Measurements from ENCODE around the gene ZBTB40.

ZBTB40 gene

DNA sequence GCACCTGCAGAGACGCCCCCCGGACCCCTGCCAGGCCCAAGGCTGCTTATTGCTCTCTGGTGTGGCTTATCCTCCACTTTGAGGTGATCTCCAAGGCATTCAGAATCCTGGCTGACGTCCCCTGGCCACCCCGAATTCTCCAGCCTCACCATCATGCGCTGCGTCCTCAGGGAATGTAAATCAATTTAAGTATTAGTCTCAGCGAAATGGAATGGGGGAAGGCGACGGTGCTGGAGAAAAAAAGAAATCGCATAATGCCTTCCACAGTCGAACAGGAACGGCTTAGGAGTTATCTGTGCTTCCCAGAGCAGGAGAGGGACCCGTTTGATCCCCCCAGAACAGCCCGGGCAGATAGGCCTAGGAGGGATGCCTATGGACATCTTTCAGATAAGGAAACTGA lies 114.5 kb downstream of the ZBTB40 start:
- Histone ChIP-seq H4K20me1 (ENCODE audit: insufficient read depth, low read length) (no peaks in the 10 kb centered on the region; the same call in 1 of the 2 replicates), H3K4me1 (ENCODE audit: insufficient read depth, low read length) (no peaks in the 10 kb centered on the region), H3K27ac (ENCODE audit: low read length) (no peak overlapping the region), H3K27me3 (ENCODE audit: insufficient read depth, low read length, poor library complexity) (peaks cover 5% of the 10 kb centered on the region), H3K4me3 (ENCODE audit: low read depth in 1 of 2, low read length in 2 of 2) (no peak overlapping the region), H3K36me3 (ENCODE audit: insufficient read depth, low read length) (no peaks in the 10 kb centered on the region), H3K9ac (ENCODE audit: low read depth, low read length) (no peak overlapping the region), H3K9me3 (ENCODE audit: insufficient read depth, low read length, severe bottlenecking) (no peaks in the 10 kb centered on the region), H2AFZ (ENCODE audit: low read depth, low read length) (no peak overlapping the region), H3K79me2 (ENCODE audit: insufficient read depth, low read length) (no peaks in the 10 kb centered on the region), H3K4me2 (ENCODE audit: insufficient read depth, low read length) (no peak overlapping the region)
- DNase-seq (no peak), ATAC-seq (ENCODE audit: insufficient read depth, low read depth) (no peak)
- TF ChIP-seq EZH2 (IDR thresholded peaks at IDR 0.05; ENCODE audit: borderline replicate concordance, low read depth, low read length, severe bottlenecking) = no peak
- TF ChIP-seq, protein P1, sequence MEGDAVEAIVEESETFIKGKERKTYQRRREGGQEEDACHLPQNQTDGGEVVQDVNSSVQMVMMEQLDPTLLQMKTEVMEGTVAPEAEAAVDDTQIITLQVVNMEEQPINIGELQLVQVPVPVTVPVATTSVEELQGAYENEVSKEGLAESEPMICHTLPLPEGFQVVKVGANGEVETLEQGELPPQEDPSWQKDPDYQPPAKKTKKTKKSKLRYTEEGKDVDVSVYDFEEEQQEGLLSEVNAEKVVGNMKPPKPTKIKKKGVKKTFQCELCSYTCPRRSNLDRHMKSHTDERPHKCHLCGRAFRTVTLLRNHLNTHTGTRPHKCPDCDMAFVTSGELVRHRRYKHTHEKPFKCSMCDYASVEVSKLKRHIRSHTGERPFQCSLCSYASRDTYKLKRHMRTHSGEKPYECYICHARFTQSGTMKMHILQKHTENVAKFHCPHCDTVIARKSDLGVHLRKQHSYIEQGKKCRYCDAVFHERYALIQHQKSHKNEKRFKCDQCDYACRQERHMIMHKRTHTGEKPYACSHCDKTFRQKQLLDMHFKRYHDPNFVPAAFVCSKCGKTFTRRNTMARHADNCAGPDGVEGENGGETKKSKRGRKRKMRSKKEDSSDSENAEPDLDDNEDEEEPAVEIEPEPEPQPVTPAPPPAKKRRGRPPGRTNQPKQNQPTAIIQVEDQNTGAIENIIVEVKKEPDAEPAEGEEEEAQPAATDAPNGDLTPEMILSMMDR (IDR thresholded peaks at IDR 0.05; ENCODE audit: borderline replicate concordance, extremely low read depth, low read length, poor library complexity, severe bottlenecking) = no peak

DNA sequence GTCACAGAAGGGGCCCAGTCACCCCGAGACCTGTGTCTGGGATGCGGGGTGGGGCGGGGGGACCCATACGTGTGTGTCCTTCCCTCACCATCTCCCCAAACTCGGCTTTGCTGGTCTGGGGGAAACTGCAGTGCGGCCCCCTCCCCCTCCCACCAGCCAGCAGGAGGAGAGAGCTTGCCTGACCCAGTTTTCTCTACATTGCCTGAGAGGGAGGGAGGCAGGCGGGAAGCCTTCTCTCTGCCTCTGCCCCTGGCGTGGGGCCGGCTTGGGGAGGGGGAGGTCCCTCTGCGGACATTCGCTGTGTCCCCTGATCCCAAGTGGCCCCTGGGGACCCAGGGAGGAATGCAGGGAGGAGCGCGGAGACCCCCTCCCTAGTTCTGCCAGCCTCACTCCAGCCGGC lies 115.5 kb downstream of the ZBTB40 start:
- Histone ChIP-seq H3K27ac (ENCODE audit: low read length) (no peak overlapping the region), H3K9ac (ENCODE audit: low read depth, low read length) (no peak overlapping the region), H2AFZ (ENCODE audit: low read depth, low read length) (no peak overlapping the region), H3K9me3 (ENCODE audit: insufficient read depth, low read length, severe bottlenecking) (no peaks in the 10 kb centered on the region), H3K36me3 (ENCODE audit: insufficient read depth, low read length) (no peaks in the 10 kb centered on the region), H3K4me1 (ENCODE audit: insufficient read depth, low read length) (no peaks in the 10 kb centered on the region), H3K4me2 (ENCODE audit: insufficient read depth, low read length) (no peak overlapping the region), H3K79me2 (ENCODE audit: insufficient read depth, low read length) (no peaks in the 10 kb centered on the region), H4K20me1 (ENCODE audit: insufficient read depth, low read length) (no peaks in the 10 kb centered on the region; the same call in 1 of the 2 replicates), H3K4me3 (ENCODE audit: low read depth in 1 of 2, low read length in 2 of 2) (no peak overlapping the region), H3K27me3 (ENCODE audit: insufficient read depth, low read length, poor library complexity) (peaks cover 1% of the 10 kb centered on the region)
- TF ChIP-seq, protein P1 (IDR thresholded peaks at IDR 0.05; ENCODE audit: borderline replicate concordance, extremely low read depth, low read length, poor library complexity, severe bottlenecking) = no peak
- no peak for TF ChIP-seq EZH2 (IDR thresholded peaks at IDR 0.05; ENCODE audit: borderline replicate concordance, low read depth, low read length, severe bottlenecking)
- DNase-seq = no peak
- ATAC-seq (ENCODE audit: insufficient read depth, low read depth) = no peak

DNA sequence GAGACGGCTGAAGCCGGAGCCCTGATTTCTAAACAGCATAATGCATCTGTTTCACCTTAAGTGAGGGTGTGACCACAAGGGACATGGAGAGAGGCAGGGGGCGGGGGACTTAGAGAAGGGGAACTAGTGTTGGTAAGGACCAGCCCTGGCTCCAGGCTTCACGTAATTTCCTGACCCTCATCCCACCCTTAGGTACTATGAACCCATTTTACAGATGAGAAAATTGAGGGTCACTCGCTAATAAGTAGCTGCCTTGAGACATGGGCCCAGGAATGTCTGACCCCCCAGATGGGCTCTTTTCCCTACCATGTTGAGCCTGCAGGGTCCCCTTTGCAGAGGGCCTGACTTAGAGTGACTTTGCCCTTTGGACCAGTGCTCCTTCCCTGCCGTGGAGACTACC lies 116.3 kb downstream of the ZBTB40 start:
- no peak overlapping the region for H3K4me2 ChIP-seq (ENCODE audit: insufficient read depth, low read length)
- ATAC-seq (ENCODE audit: insufficient read depth, low read depth) = no peak
- H3K4me1 ChIP-seq (ENCODE audit: insufficient read depth, low read length) = no peaks in the 10 kb centered on the region
- no peaks in the 10 kb centered on the region for H3K36me3 ChIP-seq (ENCODE audit: insufficient read depth, low read length)
- H3K4me3 ChIP-seq (ENCODE audit: low read depth in 1 of 2, low read length in 2 of 2) = no peak overlapping the region
- no peaks in the 10 kb centered on the region for H3K79me2 ChIP-seq (ENCODE audit: insufficient read depth, low read length)
- no peaks in the 10 kb centered on the region; the same call in 1 of the 2 replicates for H4K20me1 ChIP-seq (ENCODE audit: insufficient read depth, low read length)
- no peak overlapping the region for H2AFZ ChIP-seq (ENCODE audit: low read depth, low read length)
- H3K9ac ChIP-seq (ENCODE audit: low read depth, low read length) = no peak overlapping the region
- no peak for DNase-seq
- H3K27me3 ChIP-seq (ENCODE audit: insufficient read depth, low read length, poor library complexity) = no peaks in the 10 kb centered on the region
- TF ChIP-seq, protein P1 (IDR thresholded peaks at IDR 0.05; ENCODE audit: borderline replicate concordance, extremely low read depth, low read length, poor library complexity, severe bottlenecking) = no peak
- TF ChIP-seq EZH2 (IDR thresholded peaks at IDR 0.05; ENCODE audit: borderline replicate concordance, low read depth, low read length, severe bottlenecking) = no peak
- H3K9me3 ChIP-seq (ENCODE audit: insufficient read depth, low read length, severe bottlenecking) = no peaks in the 10 kb centered on the region
- no peak overlapping the region for H3K27ac ChIP-seq (ENCODE audit: low read length)

DNA sequence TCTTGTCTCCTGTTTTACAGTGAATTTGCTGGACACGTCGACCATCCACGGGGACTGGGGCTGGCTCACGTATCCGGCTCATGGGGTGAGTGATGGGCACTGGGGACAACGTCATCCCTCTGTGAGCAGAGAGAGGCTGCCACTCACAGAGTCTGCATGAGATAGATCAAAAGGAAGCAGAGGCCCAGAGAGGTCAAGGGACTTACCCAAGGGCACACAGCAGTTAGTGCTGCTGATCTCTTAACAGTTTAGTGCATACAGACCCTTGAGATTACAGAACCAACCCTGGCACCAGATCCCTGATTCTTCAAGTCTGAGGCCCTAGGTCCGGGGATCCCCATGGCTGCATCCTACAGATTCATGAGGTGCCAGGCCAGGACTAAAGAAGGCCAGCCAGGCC lies 117.6 kb downstream of the ZBTB40 start:
- TF ChIP-seq EZH2 (IDR thresholded peaks at IDR 0.05; ENCODE audit: borderline replicate concordance, low read depth, low read length, severe bottlenecking) = no peak
- TF ChIP-seq, protein P1 (IDR thresholded peaks at IDR 0.05; ENCODE audit: borderline replicate concordance, extremely low read depth, low read length, poor library complexity, severe bottlenecking) = no peak
- Histone ChIP-seq H3K4me2 (ENCODE audit: insufficient read depth, low read length) (no peak overlapping the region), H3K4me3 (ENCODE audit: low read depth in 1 of 2, low read length in 2 of 2) (no peak overlapping the region), H3K79me2 (ENCODE audit: insufficient read depth, low read length) (no peaks in the 10 kb centered on the region), H2AFZ (ENCODE audit: low read depth, low read length) (no peak overlapping the region), H3K36me3 (ENCODE audit: insufficient read depth, low read length) (no peaks in the 10 kb centered on the region), H3K27ac (ENCODE audit: low read length) (no peak overlapping the region), H4K20me1 (ENCODE audit: insufficient read depth, low read length) (no peaks in the 10 kb centered on the region; the same call in 1 of the 2 replicates), H3K9ac (ENCODE audit: low read depth, low read length) (no peak overlapping the region), H3K9me3 (ENCODE audit: insufficient read depth, low read length, severe bottlenecking) (no peaks in the 10 kb centered on the region), H3K4me1 (ENCODE audit: insufficient read depth, low read length) (no peaks in the 10 kb centered on the region), H3K27me3 (ENCODE audit: insufficient read depth, low read length, poor library complexity) (no peaks in the 10 kb centered on the region)
- ATAC-seq (ENCODE audit: insufficient read depth, low read depth) (no peak), DNase-seq (no peak)

Data from DND-41 (cell line).